Common myeloid progenitor, CD34-positive (primary cell): Measurements from ENCODE around the gene GPX2.

Source experiments
- CTCF ChIA-PET: fragments of 350-600 bp; sonication (Branson Sonifier 250); formaldehyde crosslinking; loops from one replicate; lab custom pipeline; 2021; ENCODE audit warnings: antibody characterized with exemption; lab: Charles Lee
- POLR2A ChIA-PET: fragments of 350-600 bp; sonication (Branson Sonifier 250); formaldehyde crosslinking; loops from one replicate; lab custom pipeline; 2021; ENCODE audit warnings: antibody characterized with exemption; lab: Charles Lee
- DNase-seq, 3 donors: peaks; one replicate each; pipeline versions ENCODE4 v3.0.0 to v3.0.0-alpha.2; 2013
- H3K27ac ChIP-seq, 2 experiments: 1 replicate in 1 of 2; 2 replicates in 1 of 2; pipeline ENCODE4 v1.7.0; 2013; ENCODE audit warnings: inconsistent platforms in 2 of 2, low read length in 2 of 2, mild to moderate bottlenecking in 2 of 2, low read depth in 1 of 2, moderate library complexity in 1 of 2; ENCODE audit not compliant: severe bottlenecking in 2 of 2, insufficient read depth in 1 of 2, poor library complexity in 1 of 2
- H3K27me3 ChIP-seq, 5 experiments: replicated peaks in 2 of 5; 1 replicate in 3 of 5; 2 replicates in 2 of 5; pipeline versions ENCODE4 v1.6.1 to v1.7.0; 2013; ENCODE audit warnings: low read length in 4 of 5, mild to moderate bottlenecking in 2 of 5, moderate library complexity in 2 of 5, inconsistent platforms in 1 of 5; ENCODE audit not compliant: insufficient read depth in 5 of 5, control insufficient read depth in 4 of 5
- H3K36me3 ChIP-seq, 4 experiments: 1 replicate in 2 of 4; 2 replicates in 2 of 4; pipeline versions ENCODE4 v1.6.1 to v1.7.0; 2013; ENCODE audit warnings: low read length in 3 of 4, control low read depth in 1 of 4, mild to moderate bottlenecking in 1 of 4; ENCODE audit not compliant: control insufficient read depth in 4 of 4, insufficient read depth in 4 of 4
- H3K4me1 ChIP-seq, 4 experiments: 1 replicate in 3 of 4; 2 replicates in 1 of 4; pipeline versions ENCODE4 v1.6.1 to v1.7.1; 2013; ENCODE audit warnings: low read length in 3 of 4, mild to moderate bottlenecking in 3 of 4, control low read depth in 1 of 4, inconsistent platforms in 1 of 4, moderate library complexity in 1 of 4; ENCODE audit not compliant: control insufficient read depth in 4 of 4, insufficient read depth in 4 of 4; ENCODE audit errors: control extremely low read depth in 1 of 4
- H3K4me3 ChIP-seq, 7 experiments: 1 replicate in 4 of 7; 2 replicates in 3 of 7; pipeline versions ENCODE4 v1.5.1 to v1.7.0; 2013; ENCODE audit warnings: mild to moderate bottlenecking in 7 of 7, low read length in 6 of 7, moderate library complexity in 6 of 7, inconsistent platforms in 2 of 7, low read depth in 2 of 7, control low read depth in 1 of 7; ENCODE audit not compliant: insufficient read depth in 4 of 7, control insufficient read depth in 1 of 7; ENCODE audit errors: extremely low read depth in 1 of 7
- H3K9me3 ChIP-seq, 5 experiments: 1 replicate in 4 of 5; 2 replicates in 1 of 5; pipeline versions ENCODE4 v1.6.1 to v1.7.1; 2013; ENCODE audit warnings: low read length in 4 of 5, mild to moderate bottlenecking in 2 of 5, inconsistent platforms in 1 of 5, low read depth in 1 of 5, moderate library complexity in 1 of 5; ENCODE audit not compliant: control insufficient read depth in 4 of 5, insufficient read depth in 2 of 5; ENCODE audit errors: control extremely low read depth in 1 of 5
- WGBS: methylation state at CpG from one replicate; pipeline ENCODE4 v1.1.5; 2013; ENCODE audit not compliant: insufficient coverage; 5-methylcytosine and 5-hydroxymethylcytosine counted together

The GPX2 gene

DNA sequence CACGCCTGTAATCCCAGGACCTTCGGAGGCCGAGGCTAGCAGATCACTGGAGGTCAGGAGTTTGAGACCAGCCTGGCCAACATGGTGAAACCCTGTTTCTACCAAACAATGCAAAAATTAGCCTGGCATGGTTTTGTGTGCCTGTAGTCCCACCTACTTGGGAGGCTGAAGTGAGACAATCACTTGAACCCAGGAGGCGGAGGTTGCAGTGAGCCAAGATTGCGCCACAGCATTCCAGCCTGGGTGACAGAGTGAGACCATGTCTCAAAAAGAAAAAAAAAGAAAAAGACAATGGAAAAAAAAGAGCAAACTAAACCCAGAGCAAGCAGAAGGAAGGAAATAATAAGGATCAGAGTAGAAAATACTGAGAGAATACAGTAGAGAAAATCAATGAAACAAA lies 22.9 kb downstream of the GPX2 start:
- CTCF ChIA-PET, result interaction anchor here (0.6 kb wide), 1 partner anchor 9 kb away, joined by 4 read pairs; no protein-coding TSS in a partner anchor
- Histone ChIP-seq H3K4me1 (peaks cover 8 to 11% (median 10%) of the 10 kb centered on the region in 4 experiments), H3K27ac (no peak overlapping the region), H3K4me3 (no peak overlapping the region), H3K36me3 (peaks cover 0 to 10% (median 7%) of the 10 kb centered on the region in 4 experiments), H3K27me3 (no peaks in the 10 kb centered on the region), H3K9me3 (no peaks in the 10 kb centered on the region)
- 100% methylated on average over 2 of the region's 5 CpGs for WGBS
- POLR2A ChIA-PET, result no interaction called here
- DNase-seq, result no peak

DNA sequence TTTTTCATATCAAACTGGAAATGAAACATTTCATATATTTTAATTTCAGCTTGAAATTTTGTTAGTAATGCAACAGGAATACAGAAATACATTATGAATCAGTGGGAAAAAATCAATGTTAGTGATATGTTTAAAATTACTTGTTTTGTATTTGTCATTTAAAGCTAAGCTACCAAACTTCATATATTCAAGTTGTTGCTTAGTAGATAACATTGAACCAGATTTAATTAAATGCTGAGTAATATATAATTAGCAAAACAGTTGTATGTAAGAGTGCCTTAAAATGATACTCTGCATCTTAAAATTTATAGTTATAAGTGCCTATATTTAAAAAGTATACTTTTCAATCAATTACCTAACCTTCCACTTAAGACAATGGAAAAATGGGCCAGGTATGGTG lies 23.3 kb downstream of the GPX2 start:
- CTCF ChIA-PET, result interaction anchor here (1.2 kb wide), 1 partner anchor 27 kb away, joined by 4 read pairs; no protein-coding TSS in a partner anchor
- POLR2A ChIA-PET, result no interaction called here
- Histone ChIP-seq H3K4me1 (peaks cover 8 to 11% (median 10%) of the 10 kb centered on the region in 4 experiments), H3K36me3 (peaks cover 0 to 8% (median 6%) of the 10 kb centered on the region in 4 experiments), H3K27me3 (no peaks in the 10 kb centered on the region), H3K4me3 (no peak overlapping the region), H3K27ac (no peak overlapping the region), H3K9me3 (no peaks in the 10 kb centered on the region)
- DNase-seq, result no peak

DNA sequence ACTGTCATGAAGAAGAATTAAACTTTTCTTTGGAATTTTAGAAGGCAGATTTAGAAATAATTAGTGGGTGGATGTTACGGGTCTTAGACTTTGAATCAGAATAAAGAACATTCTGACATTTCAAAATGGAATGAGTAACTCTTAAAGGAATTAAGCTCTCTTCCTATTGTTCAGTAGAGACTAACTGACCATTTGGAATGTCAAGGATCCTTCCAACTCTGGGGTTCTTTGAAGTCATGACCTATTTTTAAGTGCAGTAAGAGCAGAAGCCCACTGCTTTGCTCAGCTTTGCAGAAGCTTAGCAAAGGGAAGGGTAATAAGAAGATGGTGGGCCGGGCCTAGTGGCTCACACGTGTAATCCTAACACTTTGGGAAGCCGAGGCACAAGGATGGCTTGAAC lies 24.3 kb downstream of the GPX2 start:
- ChIA-PET POLR2A (no interaction called here), CTCF (interaction anchor here (0.6 to 1.6 kb wide), 4 partner anchors 9 to 441 kb away, joined by 3 to 4 read pairs (median 4); no protein-coding TSS in a partner anchor)
- DNase-seq, result no peak
- Histone ChIP-seq H3K4me1 (peaks cover 8 to 16% (median 15%) of the 10 kb centered on the region in 4 experiments), H3K9me3 (no peaks in the 10 kb centered on the region), H3K36me3 (peaks cover 0 to 6% (median 3%) of the 10 kb centered on the region in 4 experiments), H3K27ac (no peak overlapping the region), H3K27me3 (no peaks in the 10 kb centered on the region), H3K4me3 (no peak overlapping the region)
- WGBS, result 100% methylated on average over 1 of the region's 4 CpGs

DNA sequence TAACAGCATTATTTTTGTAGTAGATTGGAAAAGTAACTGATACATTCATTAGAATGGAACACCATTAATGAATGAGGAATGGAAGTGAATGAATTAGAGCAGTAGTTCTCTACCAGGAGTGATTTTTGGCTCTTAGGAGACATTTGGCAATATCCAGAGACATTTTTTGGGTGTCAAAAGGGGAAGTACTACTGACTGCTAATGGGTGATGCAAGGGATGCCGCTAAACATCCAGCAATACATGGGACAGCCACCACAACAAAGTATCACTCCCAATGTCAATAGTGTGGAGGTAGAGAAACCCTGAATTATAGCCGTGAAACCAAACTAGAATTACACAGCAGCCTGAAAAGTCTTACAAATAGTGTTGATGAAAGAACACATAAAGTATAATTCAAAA lies 26.7 kb downstream of the GPX2 start:
- ChIA-PET CTCF (interaction anchor here (1.1 to 1.2 kb wide), 2 partner anchors 92 to 116 kb away, joined by 3 to 5 read pairs; no protein-coding TSS in a partner anchor), POLR2A (no interaction called here)
- H3K27me3 ChIP-seq, result no peaks in the 10 kb centered on the region
- no peak overlapping the region for H3K27ac ChIP-seq
- DNase-seq, result peak in 2 of 3 donors; percentile 50 to 58
- WGBS, result no CpG with 5 or more reads among the region's 2 CpGs
- H3K4me1 ChIP-seq, result peaks cover 8 to 21% (median 17%) of the 10 kb centered on the region in 4 experiments
- peak overlapping the region in 1 of 7 experiments; percentile 92 for H3K4me3 ChIP-seq
- no peaks in the 10 kb centered on the region for H3K9me3 ChIP-seq
- H3K36me3 ChIP-seq, result peaks cover 0 to 3% (median 2%) of the 10 kb centered on the region in 4 experiments

DNA sequence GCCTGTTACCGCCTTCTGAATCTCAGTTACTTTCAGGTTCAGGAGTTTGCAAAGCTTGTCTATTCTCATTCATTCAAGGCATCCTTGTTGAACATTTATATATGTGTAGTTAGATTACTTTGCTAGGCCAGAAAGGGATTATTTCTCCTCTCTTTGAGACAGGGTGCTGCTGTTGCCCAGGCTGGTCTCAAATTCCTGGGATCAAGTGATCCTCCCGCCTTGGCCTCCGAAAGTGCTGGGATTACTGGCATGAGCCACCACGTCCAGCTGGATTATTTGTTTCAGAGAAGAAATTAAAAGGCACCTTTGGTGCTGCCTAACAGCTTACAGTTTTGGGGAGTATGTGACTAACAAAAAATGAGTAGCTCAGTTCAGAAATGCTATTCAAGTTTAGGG lies 27.5 kb downstream of the GPX2 start:
- Histone ChIP-seq H3K27me3 (no peaks in the 10 kb centered on the region), H3K36me3 (peaks cover 0 to 3% (median under 1%) of the 10 kb centered on the region in 4 experiments), H3K9me3 (no peaks in the 10 kb centered on the region), H3K4me1 (peaks cover 8 to 21% (median 17%) of the 10 kb centered on the region in 4 experiments), H3K4me3 (peak overlapping the region; percentile 74 to 98 (median 92)), H3K27ac (peak overlapping the region; percentile 96 to 99)
- no peak for DNase-seq
- ChIA-PET CTCF (interaction anchor here (1.1 to 1.7 kb wide), 3 partner anchors 66 to 115 kb away, joined by 3 to 6 read pairs (median 5); no protein-coding TSS in a partner anchor), POLR2A (interaction anchor here (0.8 to 1.5 kb wide), 2 partner anchors 10 to 216 kb away, joined by 3 to 5 read pairs; no protein-coding TSS in a partner anchor)
- WGBS, result 52% methylated on average over 3 of the region's 4 CpGs

DNA sequence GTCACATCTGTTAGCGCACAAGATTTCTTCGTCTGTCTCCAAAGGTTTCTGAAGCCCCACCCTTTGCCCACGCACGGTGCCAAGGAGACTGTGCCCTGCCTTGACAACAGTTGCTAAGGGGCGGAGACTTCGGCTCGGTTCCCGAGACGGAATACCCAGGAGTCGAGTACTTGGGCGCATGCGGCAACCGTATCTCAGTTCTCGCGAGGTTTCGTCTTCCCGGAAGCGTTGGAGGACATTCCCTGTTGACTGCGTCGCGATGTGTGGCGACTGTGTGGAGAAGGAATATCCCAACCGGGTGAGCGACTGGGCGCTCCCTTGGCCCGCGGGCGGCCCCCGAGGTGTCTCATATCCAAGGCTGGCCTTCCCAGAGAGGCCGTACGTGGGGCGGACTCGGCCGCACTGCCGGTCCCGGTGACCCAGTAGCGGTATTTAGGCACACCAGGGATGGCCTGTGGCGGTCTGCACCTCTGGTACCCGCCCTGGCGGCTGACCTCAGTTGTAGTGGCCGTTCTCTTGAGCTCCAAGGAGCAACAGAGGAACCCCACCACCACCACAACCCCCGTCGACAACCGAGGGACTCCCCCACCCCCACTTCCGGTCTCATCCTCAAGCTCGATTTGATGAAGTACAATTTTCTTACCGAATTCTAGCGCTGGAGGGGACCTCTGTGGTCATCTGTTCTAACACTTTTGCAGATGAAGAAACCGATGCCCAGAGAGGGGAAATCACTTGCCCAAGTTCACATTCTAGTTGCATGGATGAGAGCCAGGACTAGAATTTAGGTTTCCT lies 28.1 kb downstream of the GPX2 start, which contains the start of gene CHURC1:
TSS of gene CHURC1 (plus strand) at position 219 of the 792 bp plus-strand sequence. CDS start at position 260, 41 bp downstream.
- Histone ChIP-seq H3K9me3 (no peaks in the 10 kb centered on the region), H3K27ac (peak within 1 kb of the TSS; percentile 96 to 99), H3K4me1 (peaks cover 8 to 21% (median 17%) of the 10 kb centered on the region in 4 experiments), H3K36me3 (peaks cover 0 to 2% (median under 1%) of the 10 kb centered on the region in 4 experiments), H3K27me3 (no peaks in the 10 kb centered on the region), H3K4me3 (peak within 1 kb of the TSS; percentile 74 to 98 (median 92))
- WGBS, result under 1% methylated on average over 47 of the region's 49 CpGs
- CTCF ChIA-PET, result interaction anchor here (1.1 to 1.7 kb wide), 3 partner anchors 67 to 115 kb away, joined by 3 to 6 read pairs (median 5); no protein-coding TSS in a partner anchor
- DNase-seq, result peak; percentile 97 to 99 (median 98)
- POLR2A ChIA-PET, result interaction anchor here (0.8 to 1.5 kb wide), 2 partner anchors 11 to 215 kb away, joined by 3 to 5 read pairs; no protein-coding TSS in a partner anchor
